ENCODE results near the gene NEGR1. TPM values are rescaled to one million over a fixed set of nuclear protein-coding genes. Genes with fewer than 3 reads are reported as not detected.

The NEGR1 gene
- polyA plus RNA-seq, 1 donor from 2014 or later, result 47.4 TPM

- no peak overlapping the region for H3K27ac ChIP-seq (ENCODE audit: low read length)
- no peaks in the 10 kb centered on the region for H3K27me3 ChIP-seq (ENCODE audit: insufficient read depth, low read depth, low read length)
- no peaks in the 10 kb centered on the region for H3K9me3 ChIP-seq (ENCODE audit: low read length)
- no peaks in the 10 kb centered on the region for H4K20me1 ChIP-seq (ENCODE audit: insufficient read depth)
- no peaks in the 10 kb centered on the region for H3K79me2 ChIP-seq (replicated peaks; ENCODE audit: insufficient read depth, low read length)
- H3K36me3 ChIP-seq (ENCODE audit: insufficient read depth, low read length), result no peaks in the 10 kb centered on the region
- H2AFZ ChIP-seq (ENCODE audit: low read depth, low read length), result no peak overlapping the region
- no peak overlapping the region for H3K4me3 ChIP-seq (ENCODE audit: low read length)
- no peaks in the 10 kb centered on the region for H3F3A ChIP-seq (ENCODE audit: insufficient read depth, low read length, poor library complexity, severe bottlenecking)
- TF ChIP-seq REST (IDR thresholded peaks at IDR 0.05; ENCODE audit: borderline replicate concordance) (no peak), EP300 (conservative IDR thresholded peaks at IDR 0.05; ENCODE audit: poor library complexity, severe bottlenecking) (no peak), POLR2AphosphoS5 (IDR thresholded peaks at IDR 0.05) (no peak), MXI1 (conservative IDR thresholded peaks at IDR 0.05; ENCODE audit: poor library complexity, severe bottlenecking) (no peak), EZH2 (IDR thresholded peaks at IDR 0.05; ENCODE audit: borderline replicate concordance, insufficient read depth, low read length, poor library complexity, severe bottlenecking) (no peak), TAF1 (IDR thresholded peaks at IDR 0.05; ENCODE audit: low read depth) (no peak), SMC3 (conservative IDR thresholded peaks at IDR 0.05; ENCODE audit: poor library complexity) (no peak), RAD21 (conservative IDR thresholded peaks at IDR 0.05) (no peak)
- TF ChIP-seq, protein P1, sequence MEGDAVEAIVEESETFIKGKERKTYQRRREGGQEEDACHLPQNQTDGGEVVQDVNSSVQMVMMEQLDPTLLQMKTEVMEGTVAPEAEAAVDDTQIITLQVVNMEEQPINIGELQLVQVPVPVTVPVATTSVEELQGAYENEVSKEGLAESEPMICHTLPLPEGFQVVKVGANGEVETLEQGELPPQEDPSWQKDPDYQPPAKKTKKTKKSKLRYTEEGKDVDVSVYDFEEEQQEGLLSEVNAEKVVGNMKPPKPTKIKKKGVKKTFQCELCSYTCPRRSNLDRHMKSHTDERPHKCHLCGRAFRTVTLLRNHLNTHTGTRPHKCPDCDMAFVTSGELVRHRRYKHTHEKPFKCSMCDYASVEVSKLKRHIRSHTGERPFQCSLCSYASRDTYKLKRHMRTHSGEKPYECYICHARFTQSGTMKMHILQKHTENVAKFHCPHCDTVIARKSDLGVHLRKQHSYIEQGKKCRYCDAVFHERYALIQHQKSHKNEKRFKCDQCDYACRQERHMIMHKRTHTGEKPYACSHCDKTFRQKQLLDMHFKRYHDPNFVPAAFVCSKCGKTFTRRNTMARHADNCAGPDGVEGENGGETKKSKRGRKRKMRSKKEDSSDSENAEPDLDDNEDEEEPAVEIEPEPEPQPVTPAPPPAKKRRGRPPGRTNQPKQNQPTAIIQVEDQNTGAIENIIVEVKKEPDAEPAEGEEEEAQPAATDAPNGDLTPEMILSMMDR (IDR thresholded peaks at IDR 0.05; ENCODE audit: poor library complexity, severe bottlenecking), result no peak
- H3K9me2 ChIP-seq (ENCODE audit: insufficient read depth, low read length), result no peaks in the 10 kb centered on the region
- no peak overlapping the region for H3K4me2 ChIP-seq (ENCODE audit: low read length)
- no peak overlapping the region for H3K9ac ChIP-seq (ENCODE audit: low read length)
These were observed 342.1 kb downstream of the NEGR1 start for GRCh38 chr1:71940261-71940660.

- Histone ChIP-seq H4K20me1 (ENCODE audit: insufficient read depth) (no peaks in the 10 kb centered on the region), H2AFZ (ENCODE audit: low read depth, low read length) (no peak overlapping the region)
- no peak for TF ChIP-seq POLR2AphosphoS5 (IDR thresholded peaks at IDR 0.05)
- TF ChIP-seq MXI1 (conservative IDR thresholded peaks at IDR 0.05; ENCODE audit: poor library complexity, severe bottlenecking), result no peak
- TF ChIP-seq, protein P1 (IDR thresholded peaks at IDR 0.05; ENCODE audit: poor library complexity, severe bottlenecking), result no peak
- no peak for TF ChIP-seq EZH2 (IDR thresholded peaks at IDR 0.05; ENCODE audit: borderline replicate concordance, insufficient read depth, low read length, poor library complexity, severe bottlenecking)
- TF ChIP-seq TAF1 (IDR thresholded peaks at IDR 0.05; ENCODE audit: low read depth), result no peak
- no peak for TF ChIP-seq EP300 (conservative IDR thresholded peaks at IDR 0.05; ENCODE audit: poor library complexity, severe bottlenecking)
- TF ChIP-seq SMC3 (conservative IDR thresholded peaks at IDR 0.05; ENCODE audit: poor library complexity), result no peak
- no peak for TF ChIP-seq REST (IDR thresholded peaks at IDR 0.05; ENCODE audit: borderline replicate concordance)
- no peak for TF ChIP-seq RAD21 (conservative IDR thresholded peaks at IDR 0.05)
These were observed 351.8 kb downstream of the NEGR1 start for GRCh38 chr1:71930511-71930910.

More at GRCh38 chr1:71930511-71930910, 351.8 kb downstream of the NEGR1 start:
- Histone ChIP-seq H3K9me3 (ENCODE audit: low read length) (no peaks in the 10 kb centered on the region), H3K9ac (ENCODE audit: low read length) (no peak overlapping the region), H3F3A (ENCODE audit: insufficient read depth, low read length, poor library complexity, severe bottlenecking) (no peaks in the 10 kb centered on the region), H3K4me3 (ENCODE audit: low read length) (no peak overlapping the region), H3K27ac (ENCODE audit: low read length) (no peak overlapping the region), H3K9me2 (ENCODE audit: insufficient read depth, low read length) (no peaks in the 10 kb centered on the region), H3K79me2 (replicated peaks; ENCODE audit: insufficient read depth, low read length) (no peaks in the 10 kb centered on the region), H3K4me2 (ENCODE audit: low read length) (no peak overlapping the region), H3K36me3 (ENCODE audit: insufficient read depth, low read length) (no peaks in the 10 kb centered on the region), H3K27me3 (ENCODE audit: insufficient read depth, low read depth, low read length) (no peaks in the 10 kb centered on the region)
